NOMO-1 (cell line): ENCODE data around the gene SLC7A10.
"Not testable (repeated sequence)": the region's sequence is repeated elsewhere in the genome, so short reads cannot be mapped to it uniquely, and the experiment has no call there.

Experiments used
- DNase-seq, 2 experiments: peaks; one replicate each; lab custom pipeline; 2025; ENCODE audit not compliant: unreplicated experiment in 2 of 2; lab: John Stamatoyannopoulos, UW

The SLC7A10 gene

DNA sequence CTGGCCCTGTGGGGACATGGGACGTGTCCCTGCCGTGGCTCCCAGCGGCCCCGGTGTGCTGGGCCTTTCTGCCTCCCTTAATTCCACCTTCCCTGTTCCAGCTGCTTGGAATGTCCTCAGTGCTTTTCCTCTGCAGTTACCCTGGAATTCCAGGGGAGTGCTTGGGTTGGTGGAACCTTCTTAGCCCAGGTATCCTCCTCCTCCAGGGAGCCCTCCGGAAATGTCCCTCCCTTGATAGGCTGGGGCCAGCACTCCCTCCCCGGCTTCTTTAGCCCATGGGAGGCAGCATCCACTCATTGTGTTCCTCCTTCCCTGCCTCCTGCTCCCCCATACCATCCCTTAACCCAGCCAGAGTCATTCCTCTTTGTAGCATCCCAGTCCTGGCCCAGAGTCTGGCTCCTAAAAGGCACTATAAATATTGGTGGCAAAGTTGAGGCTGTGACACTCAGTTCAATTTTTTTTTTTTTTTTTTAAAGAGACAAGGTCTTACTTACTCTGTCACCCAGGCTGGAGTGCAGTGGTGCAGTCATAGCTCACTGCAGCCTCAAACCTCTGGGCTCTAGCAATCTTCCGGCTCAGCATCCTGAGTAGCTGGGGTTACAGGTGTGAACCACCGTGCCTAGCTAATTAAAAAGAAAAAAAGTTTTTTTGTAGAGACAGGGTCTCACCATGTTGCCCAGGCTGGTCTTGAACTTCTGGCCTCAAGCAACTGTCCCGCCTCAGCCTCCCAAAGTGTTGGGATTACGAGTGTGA is 13.7 kb upstream of the SLC7A10 start:
- no peak for DNase-seq

DNA sequence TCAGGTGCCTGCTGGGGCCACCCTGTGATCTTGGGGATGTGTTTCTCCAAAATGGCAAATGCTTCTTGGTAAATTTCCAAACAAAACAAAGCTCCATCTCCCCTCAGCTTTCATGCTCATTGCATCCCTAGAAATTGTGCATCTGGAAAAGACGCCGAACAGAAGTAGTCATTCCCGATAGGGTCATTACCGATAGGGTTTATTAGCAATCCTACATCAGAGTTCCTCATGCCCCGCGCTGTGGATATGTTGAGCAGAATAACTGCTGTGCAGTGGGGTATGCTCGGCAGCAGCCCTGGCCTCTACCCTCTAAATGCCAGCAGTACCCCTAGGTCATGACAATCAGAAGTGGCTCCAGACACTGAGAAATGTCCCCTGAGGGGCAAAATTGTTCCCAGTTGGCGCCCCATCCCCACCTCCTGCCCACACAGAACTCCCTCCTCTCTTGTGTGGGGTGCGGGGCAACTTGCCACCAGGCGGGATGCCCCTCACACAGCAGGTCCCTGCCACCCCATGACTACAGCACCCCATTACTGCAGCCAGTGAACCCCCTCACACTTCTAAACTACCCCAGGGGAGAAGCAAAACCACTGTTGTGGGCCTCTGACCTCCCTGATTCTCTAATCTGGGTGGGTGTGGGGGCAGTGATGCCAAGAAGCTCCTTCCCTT is 13.0 kb upstream of the SLC7A10 start:
- no peak for DNase-seq

DNA sequence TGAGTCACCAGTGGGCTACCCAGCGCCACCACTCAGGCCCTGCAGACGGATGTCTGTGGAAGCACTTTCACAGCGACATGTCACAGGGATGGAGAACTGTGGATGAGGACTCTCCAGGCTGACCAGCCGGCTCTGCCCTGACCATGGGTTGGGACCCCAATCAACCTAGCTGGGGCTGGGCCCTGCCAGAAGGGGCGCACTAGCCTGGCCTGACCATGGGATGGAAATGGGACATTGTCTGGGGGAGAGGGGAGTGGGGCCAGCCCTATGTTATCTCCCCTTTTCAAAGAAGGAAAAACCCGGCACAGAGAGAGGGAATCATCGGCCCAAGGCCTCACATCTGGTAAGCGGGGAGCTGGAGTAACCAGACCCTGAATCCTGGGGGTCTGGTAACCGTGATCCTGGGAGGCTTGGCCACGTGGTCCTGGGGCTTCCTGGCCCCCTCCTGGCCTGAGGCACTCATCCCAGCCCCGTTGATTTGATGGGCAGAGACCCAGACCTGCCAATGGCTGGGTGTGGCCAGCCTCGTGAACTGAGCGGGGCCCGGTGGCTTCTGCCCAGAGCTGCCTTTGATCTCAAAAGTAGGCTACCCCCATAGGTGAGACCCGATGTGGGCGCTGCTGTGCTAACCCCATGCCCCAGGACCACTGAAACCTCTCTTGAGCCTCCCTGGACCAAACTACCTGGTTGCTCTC is 11.2 kb upstream of the SLC7A10 start:
- DNase-seq = no peak

DNA sequence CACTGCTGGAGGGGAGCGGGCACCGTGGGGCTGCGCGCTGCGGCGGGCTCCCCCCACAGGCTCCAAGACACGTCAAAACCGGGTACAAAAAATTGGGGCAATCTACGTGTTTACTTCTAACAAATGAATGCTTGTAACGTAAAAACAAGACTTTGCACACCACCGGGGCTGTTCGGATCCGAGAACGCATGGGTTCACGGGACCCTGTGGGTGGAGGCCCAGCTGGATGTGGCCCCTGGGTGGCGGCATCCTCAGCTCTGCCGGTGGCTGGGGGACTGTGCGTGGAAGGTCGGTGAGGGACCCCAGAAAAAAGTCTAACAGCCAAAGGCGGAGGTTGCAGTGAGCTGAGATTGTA is 10.3 kb upstream of the SLC7A10 start:
- no peak for DNase-seq

DNA sequence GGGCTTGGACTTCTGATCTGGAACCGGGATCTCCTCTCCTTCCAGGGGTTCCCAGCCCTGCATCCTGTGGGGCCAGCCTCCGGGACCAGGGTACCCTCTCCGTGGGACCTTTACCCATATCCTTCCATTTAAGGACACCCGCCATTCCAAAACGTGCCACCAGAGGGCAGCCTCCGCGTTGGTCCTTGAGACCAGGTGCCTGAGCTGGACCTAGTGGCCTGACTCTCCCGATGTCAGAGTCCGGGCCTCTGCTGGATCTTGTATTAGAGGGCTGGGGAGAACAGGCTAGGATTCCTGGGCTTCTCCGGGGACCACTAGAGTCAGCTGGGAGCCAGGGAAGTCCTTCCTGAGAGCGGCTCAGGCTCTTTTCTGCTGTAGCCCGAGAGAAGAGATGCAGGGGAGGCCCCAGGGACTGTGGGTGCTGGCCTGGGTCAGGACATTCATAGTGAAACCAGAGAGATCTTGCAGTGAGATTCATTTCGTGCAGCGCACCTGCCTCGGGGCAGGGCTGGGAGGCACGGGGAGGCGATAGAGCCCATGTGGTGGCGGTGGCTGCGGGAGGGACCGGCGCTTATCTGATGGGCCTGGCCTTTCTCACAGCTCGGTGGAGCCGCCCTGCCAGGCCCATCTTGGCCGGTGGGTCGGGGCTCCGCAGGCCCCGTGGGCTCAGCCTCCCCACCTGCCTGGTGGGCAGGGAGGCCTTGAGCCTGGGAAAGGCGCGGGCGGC is 9.8 kb upstream of the SLC7A10 start:
- peak; percentile 31 to 37 for DNase-seq

DNA sequence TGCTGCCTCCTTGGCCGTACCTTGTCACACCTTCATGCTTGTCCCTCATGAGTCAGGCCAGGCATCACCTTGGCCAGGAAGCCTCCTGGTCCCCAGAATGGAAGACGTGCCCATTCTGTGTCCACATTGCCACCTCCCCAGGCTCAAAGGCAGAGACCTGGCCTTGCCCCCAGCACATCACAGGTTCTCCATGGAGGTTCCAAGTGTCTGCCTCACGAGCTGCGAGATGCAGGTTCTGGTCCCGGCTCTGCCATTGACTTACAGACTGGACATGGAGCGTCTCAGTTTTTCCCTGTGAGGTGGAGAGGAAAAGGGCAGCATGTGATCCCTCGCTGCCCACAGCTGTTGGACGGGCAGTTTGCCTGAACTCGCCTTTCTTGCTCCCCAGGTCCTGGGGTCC is 9.1 kb upstream of the SLC7A10 start:
- DNase-seq = no peak

DNA sequence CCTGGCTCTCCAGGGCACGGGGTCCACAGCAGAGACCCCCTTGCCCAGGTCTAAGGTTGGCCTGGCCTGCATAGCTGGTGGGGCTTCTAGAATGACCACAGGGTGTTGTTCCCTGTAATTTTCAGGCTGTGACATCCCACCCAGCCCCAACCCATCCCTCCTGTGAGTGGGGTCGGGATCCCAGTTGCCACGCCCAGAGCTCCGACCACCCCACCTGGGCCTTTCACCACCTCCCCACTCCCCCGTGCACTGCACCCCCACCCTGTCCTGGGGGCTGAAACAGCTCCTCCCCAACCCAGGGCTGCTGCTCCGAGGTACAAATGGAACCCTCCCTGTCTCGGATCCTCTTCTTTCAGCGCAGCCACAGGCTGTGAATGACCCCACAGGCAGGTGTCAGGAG is 8.4 kb upstream of the SLC7A10 start:
- no peak for DNase-seq

DNA sequence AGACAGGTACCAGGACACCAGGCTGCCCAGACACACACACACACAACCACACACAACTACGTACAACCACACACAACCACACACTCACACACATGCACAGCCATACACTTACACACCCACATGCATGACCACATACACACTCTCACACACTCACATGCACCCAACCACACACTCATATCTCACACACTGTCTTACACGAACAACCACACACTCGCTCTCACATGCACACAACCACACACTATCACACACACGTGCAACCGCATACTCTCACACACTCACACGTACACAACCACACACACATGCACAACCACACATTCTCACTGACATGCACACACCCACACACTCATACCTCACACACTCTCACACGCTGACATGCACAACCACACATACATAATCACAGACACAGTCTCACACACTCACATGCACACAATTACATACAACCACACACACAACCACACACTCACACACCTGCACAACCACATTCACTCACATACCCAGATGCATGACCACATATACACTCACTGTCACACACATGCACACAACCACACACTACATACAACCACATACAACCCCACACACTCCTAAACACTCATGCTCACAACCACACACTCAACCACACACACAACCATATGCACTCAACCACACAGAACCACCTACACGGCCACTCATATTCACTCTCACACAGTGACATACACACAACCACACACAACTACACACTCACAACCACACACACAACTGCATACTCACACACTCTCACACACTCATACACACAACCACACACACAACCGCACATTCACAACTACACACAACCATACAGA is 7.6 kb upstream of the SLC7A10 start:
- no peak for DNase-seq

DNA sequence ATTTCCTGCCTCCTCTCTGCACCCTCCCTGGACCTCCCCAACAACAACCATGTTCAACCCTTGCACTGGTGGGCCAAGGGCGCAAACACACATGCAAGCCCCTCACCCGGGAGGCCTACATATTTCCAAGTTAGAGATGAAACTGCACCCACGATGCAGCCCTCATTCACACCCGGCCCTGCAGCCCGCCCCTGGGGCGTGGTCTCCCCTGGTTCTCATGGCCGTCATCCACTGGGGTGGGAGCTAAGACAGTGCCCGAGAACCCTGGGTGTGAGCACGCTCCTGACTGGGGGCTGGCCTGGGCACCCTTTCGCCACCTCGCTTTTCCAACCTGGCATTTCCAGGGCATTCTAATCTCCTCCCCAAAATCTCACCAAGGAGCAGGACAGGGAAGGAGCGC is 7.0 kb upstream of the SLC7A10 start:
- DNase-seq = no peak

DNA sequence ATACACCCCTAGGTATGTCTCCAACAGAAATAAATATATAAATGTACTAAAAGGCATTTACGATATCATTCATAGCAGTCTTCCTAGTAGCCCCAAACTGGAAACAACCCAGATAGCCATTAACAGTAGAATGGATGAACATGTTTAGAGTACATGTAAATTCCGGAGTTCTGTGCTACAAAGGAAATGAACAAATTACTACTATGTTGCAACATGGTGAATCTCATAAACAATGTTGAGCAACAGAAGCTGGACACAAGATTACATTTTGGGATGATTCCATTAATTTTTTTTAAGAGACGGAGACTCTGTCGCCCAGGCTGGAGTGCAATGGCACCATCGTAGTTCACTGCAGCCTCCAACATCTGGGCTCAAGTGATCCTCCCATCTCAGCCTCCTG is 5.9 kb upstream of the SLC7A10 start:
- DNase-seq = peak in 1 of 2 experiments; percentile 48

DNA sequence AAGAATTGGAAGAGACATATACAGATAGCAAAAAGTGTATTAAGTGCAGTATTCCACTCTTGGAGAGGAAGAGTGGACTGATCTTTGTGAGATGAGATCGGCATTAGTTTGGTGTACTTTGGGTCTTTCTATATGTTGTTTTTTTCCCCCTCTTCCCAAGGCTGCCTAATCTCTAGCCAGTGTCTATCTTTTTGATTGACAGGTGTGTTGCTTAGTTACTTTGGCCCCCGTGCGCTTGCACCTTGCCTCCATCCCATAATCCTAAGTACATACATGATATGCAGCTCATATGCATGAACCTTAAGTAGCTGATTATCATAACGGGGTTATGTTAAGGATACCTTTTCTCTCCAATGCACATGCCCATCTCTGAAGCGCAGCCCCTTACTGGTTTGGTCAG is 4.3 kb upstream of the SLC7A10 start:
- no peak for DNase-seq

DNA sequence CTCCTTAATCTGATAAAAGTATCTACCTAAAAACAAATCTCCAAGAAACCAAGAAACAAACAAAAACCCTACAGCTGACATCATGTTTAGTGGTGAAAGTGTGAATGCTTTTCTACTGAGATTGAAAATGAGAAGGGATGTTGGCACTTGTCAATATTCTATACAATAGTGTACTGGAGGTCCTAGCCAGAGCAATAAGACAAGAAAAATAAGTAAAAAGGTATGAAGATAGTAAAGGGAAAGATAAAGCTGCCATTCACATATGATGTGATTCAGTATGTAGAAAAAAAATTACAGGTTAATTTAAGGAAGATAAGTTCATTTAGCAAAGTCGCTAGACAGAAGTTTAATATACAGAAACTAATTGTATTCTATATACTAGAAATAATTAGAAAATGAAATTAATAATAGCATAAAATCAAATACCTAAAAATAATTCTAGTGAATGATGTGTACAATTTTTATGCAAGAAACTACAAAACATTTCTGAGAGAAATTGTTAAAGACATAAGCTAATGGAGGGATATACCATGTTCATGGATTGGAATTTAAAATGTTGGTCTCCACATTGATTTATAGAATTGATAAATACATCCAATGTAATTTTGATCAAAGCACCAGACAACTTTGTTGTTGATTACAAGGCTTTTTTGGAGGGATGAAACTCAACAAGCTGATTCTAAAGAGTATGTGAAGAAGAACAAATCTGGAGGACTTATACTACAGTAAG is 2.4 kb upstream of the SLC7A10 start:
- DNase-seq = no peak

DNA sequence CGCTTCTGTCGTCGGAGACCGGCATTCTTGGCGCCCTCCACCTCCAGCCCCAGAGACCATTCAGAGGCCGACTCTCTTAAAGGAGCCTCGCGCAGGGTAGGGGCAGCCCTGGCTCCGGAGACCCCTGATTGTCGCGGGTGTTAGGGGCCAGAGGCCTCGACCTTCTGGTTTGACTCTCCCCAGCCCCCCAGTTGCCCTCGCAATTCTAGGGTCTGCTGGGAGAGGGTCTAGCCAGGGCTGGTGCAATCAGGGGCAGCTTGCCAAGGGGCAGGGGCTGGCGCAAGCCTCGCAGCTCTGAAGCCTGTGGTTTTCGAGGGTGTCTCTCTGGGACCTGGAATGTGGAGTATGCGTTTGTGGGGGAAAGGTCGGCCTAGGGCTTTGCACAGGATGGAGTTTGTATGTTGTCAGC is 1.6 kb upstream of the SLC7A10 start:
- no peak for DNase-seq

DNA sequence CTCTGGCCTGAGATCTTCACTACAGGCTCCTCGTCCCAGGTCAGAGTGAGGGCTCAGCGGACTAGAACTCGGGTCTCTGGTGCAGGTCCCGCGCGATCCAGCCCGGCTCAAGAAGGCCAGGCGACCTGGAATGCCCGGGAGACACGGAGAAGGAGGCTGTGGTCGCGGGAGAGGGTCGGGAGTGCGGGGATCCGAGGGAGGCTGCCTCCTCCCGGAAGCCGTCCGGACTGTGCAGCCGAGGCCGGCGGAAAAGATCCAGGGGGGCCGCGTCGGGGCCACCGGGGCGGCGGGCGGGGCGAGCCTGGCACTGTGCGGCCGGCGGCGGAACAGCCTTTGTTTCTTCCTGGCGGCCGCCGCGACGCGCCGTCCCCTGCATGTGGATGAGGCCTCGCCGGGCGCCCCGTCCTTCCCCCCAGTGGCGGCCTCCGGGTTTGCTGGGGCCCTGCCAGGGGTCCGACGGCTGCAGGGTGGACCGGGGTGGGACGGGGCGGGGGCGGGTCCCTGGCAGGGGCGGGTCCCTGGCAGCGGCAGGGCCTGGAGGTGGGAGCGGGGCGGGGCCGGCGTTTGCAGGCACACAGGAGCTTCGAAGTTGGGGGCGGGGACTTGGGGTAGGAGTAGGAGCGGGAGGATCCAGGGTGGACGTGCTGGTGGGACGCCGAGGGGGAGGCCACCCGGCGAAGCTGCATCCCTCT is 1.0 kb upstream of the SLC7A10 start:
- no peak for DNase-seq

DNA sequence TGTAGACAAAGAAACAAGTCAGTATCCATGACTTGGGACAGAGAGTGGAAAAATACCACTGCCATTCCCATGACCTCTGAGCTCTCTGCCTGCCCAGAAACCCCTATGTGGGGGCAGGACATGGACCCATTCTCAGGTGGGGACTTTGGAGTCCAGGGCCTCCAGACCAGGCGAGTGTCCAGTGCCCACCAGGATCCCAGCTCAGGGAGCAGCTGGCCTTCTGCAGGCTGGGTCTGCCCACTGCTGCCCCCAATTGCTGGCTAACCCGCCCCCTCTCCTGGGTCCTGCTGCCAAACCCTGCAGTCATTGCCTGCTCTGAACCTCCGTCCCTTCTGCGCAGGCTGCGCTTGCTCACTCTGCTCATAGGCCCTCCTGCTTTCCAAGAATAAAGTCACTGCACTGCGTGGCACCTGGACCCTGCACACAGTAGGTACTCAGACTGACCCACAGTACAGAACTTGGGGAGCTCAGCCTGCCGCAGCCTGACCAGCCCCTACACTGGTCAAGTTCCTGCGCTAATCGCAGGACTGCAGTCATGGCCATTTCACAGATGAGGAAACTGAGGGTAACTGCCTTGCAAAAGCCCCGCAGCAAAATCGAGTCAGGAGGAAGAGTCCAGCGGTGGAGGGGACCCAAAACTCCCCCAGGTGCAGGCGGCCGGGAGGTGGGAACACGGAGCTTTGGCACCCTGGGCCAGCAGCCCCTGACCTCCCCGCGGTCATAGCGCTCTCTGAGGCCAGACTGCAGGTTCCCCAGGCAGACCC is 774 bp downstream of the SLC7A10 start:
- no peak for DNase-seq

DNA sequence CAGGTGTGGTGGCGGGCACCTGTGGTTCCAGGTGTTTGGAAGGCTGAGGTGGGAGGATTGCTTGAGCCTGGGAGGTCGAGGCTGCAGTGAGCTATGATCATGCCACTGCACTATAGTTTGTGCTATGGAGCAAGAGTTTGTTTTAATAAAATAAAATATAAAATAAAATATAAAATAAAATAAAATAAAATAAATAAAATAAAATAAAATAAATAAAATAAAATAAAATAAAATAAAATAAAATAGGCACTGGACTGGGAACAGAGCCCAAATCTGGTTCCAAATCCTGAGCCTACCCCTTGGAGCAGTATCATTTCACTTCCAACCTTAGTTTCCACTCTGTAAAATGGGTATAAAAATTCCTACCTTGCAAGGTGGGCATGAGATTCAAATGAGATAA is 3.4 kb downstream of the SLC7A10 start:
- not testable (repeated sequence) for DNase-seq

DNA sequence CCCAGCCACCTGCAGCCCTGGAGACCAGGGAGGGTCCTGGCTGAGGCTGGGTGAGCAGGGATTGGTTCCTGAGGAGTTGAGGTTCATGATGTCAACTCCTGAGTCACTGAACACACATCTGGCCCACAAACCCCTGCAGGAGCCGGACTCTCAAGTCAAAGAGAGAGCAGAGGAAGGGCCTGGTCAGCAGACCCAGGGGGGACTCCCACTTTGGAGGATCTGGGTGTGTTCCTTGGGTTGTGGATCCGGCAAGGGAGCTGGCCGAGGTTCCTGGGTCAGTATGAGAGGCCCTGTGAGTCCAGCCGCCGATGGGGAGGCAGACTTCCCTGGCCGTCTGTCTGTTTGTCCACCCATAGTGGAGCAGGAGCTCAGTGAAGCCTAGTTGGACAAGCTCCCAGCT is 4.0 kb downstream of the SLC7A10 start:
- DNase-seq = no peak

DNA sequence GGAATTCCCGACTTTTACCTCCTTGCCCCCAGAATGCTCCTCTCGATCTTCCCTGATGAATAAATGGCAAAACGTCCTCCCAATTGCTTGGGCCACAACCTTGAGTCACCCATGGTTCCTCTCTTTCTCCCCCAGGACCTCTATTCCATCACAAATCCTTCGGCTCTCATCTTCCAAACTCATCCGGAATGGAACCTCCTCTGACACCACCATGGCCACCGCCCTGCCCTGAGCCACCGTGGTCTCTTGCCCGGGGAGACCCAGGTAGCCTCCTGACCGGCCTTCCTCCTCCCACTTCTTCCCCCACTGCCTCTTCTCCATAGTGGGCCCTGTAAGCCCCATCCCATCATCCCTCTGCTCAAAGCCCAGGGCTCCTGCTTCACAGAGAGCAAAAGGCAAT is 4.9 kb downstream of the SLC7A10 start:
- DNase-seq = no peak

DNA sequence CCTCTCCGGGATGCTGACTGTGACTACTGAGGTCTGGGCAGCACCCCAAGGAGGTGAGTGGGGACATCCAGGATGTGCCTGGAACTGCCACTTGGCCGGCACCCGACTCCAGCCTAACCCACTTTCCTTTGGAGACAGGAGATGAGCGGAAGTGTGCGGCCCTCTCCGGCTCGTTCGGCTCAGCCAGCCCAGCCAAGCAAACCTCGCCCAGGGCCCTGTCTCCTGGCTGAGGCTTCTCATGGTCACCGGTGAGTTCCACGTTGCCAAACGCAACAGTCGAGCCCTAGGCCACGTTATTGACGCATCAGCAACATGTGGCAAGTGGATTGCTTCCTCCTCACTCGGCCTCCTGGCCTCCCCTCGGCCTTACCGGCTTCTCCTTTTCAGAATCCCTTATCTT is 5.5 kb downstream of the SLC7A10 start:
- no peak for DNase-seq
